Panc1 (cell line): ENCODE data around the gene SHE.

Experiments used
- CTCF ChIP-seq: fragments of 450-650 bp; IDR thresholded peaks from 2 replicates; pipeline ENCODE4 v1.5.1; 2017; ENCODE audit warnings: mild to moderate bottlenecking
- POLR2AphosphoS5 ChIP-seq: IDR thresholded peaks from 2 replicates; pipeline ENCODE4 v1.6.1; 2012; ENCODE audit warnings: mild to moderate bottlenecking, low read depth, low read length, moderate library complexity
- REST ChIP-seq, 2 experiments: IDR thresholded peaks; 2 replicates each; pipeline ENCODE4 v1.6.1; 2011 to 2012; ENCODE audit warnings: low read depth in 2 of 2, control low read depth in 1 of 2, low read length in 1 of 2, mild to moderate bottlenecking in 1 of 2, moderate library complexity in 1 of 2; ENCODE audit not compliant: insufficient read depth in 1 of 2
- SIN3A ChIP-seq: IDR thresholded peaks from 2 replicates; pipeline ENCODE4 v1.6.1; 2012; ENCODE audit warnings: low read depth, mild to moderate bottlenecking, low read length, moderate library complexity, borderline replicate concordance; ENCODE audit not compliant: insufficient read depth
- TCF7L2 ChIP-seq: IDR thresholded peaks from 2 replicates; pipeline ENCODE4 v1.6.1; 2011; ENCODE audit warnings: mild to moderate bottlenecking, low read depth, low read length, inconsistent platforms

DNA sequence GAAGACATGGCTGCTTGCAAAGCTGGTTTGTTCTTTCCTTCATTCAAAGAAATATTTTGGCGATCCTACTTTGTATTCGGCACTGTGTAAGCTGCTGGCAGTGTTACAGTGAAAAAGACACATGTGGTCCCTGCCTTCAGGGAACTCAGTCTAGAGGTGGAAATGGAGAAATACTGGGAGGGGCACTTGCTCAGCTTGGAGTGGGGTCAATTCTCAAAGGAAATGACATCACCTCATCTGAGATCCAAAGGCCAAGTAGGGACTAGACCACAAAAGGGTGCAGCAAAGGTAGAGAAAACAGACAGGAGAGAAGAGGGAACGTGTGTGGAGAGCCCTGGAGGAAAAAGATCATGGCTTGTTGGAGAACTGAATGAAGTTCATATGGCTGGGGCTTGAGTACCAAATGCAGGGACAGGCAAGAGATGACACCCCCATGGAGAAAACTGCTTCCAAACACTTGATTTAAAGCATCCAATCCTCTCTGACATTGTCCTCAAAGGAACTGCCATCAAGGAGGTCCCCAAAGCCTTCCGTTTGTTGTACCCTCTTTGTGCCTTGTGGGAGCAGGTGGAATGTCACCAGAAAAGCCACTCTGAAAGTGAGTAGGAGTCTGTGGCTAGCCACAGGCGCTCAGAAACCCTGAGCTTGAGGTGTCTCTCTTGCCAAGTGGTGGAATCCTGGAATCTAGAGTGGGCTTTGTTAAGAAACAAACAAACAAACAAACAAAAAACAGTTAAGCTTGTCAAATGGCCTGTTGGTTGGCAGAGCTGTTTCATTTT, 48.4 kb downstream of the SHE start:
- TF ChIP-seq CTCF (no peak), TCF7L2 (no peak), POLR2AphosphoS5 (no peak), REST (IDR thresholded peaks at IDR 0.05; ENCODE audit: insufficient read depth in 1 of 2, low read depth in 2 of 2, low read length in 1 of 2) (no peak), SIN3A (no peak)
